OCI-LY3 (cell line): ENCODE measurements around the gene ARRDC4.
"Not testable (repeated sequence)": the region's sequence is repeated elsewhere in the genome, so short reads cannot be mapped to it uniquely, and the experiment has no call there.

Source experiments
- H2AFZ ChIP-seq: fragments of 200-600, 300-600 bp; shearing (Covaris generic); 2 replicates; pipeline ENCODE4 v1.6.0; 2014; ENCODE audit warnings: antibody characterized with exemption, low read depth, low read length
- H3K27ac ChIP-seq: fragments of 200-600, 300-600 bp; sonication (generic); 2 replicates; pipeline ENCODE4 v1.5.1; 2014; ENCODE audit warnings: mild to moderate bottlenecking, low read length, moderate library complexity, mixed read lengths
- H3K27me3 ChIP-seq: fragments of 200-600, 300-600 bp; sonication (generic); 2 replicates; pipeline ENCODE4 v1.6.1; 2014; ENCODE audit warnings: low read depth, low read length, mixed read lengths
- H3K36me3 ChIP-seq: fragments of 200-600, 300-600 bp; sonication (generic); replicated peaks from 2 replicates; pipeline ENCODE3; 2014; ENCODE audit warnings: low read depth, low read length, mixed read lengths
- H3K4me1 ChIP-seq: fragments of 300-600, 200-600 bp; sonication (generic); 2 replicates; pipeline ENCODE4 v1.6.1; 2014; ENCODE audit warnings: low read length, mixed read lengths
- H3K4me2 ChIP-seq: fragments of 200-600, 300-600 bp; sonication (generic); 2 replicates; pipeline ENCODE4 v1.6.1; 2014; ENCODE audit warnings: low read length, mixed read lengths
- H3K4me3 ChIP-seq: fragments of 300-600, 200-600 bp; sonication (generic); 2 replicates; pipeline ENCODE4 v1.5.1; 2014; ENCODE audit warnings: antibody characterized with exemption, mild to moderate bottlenecking, low read length, moderate library complexity
- H3K79me2 ChIP-seq: fragments of 300-600, 200-600 bp; shearing (Covaris generic); 2 replicates; pipeline ENCODE4 v1.6.1; 2014; ENCODE audit warnings: mild to moderate bottlenecking, low read length, mixed read lengths
- H3K9ac ChIP-seq: fragments of 300-600, 200-600 bp; shearing (Covaris generic); 2 replicates; pipeline ENCODE4 v1.6.0; 2014; ENCODE audit warnings: mild to moderate bottlenecking, low read length, moderate library complexity
- H3K9me3 ChIP-seq: fragments of 200-600, 300-600 bp; shearing (Covaris generic); 2 replicates; pipeline ENCODE4 v1.6.1; 2014; ENCODE audit warnings: low read length, mixed read lengths; ENCODE audit not compliant: insufficient read depth
- H4K20me1 ChIP-seq: fragments of 200-600, 300-600 bp; sonication (generic); 2 replicates; pipeline ENCODE4 v1.6.1; 2016; ENCODE audit warnings: low read length, mixed read lengths; ENCODE audit not compliant: insufficient read depth
- CTCF ChIP-seq: fragments of 200-600, 300-600 bp; sonication (generic); IDR thresholded peaks from 2 replicates; pipeline ENCODE4 v1.5.1; 2014; ENCODE audit warnings: antibody characterized with exemption, low read length, low read depth
- EZH2phosphoT487 ChIP-seq: fragments of 200-600 bp; shearing (Covaris generic); IDR thresholded peaks from 2 replicates; pipeline ENCODE4 v1.6.1; 2018; ENCODE audit warnings: antibody characterized with exemption, mixed run types, low read depth

Gene ARRDC4

DNA sequence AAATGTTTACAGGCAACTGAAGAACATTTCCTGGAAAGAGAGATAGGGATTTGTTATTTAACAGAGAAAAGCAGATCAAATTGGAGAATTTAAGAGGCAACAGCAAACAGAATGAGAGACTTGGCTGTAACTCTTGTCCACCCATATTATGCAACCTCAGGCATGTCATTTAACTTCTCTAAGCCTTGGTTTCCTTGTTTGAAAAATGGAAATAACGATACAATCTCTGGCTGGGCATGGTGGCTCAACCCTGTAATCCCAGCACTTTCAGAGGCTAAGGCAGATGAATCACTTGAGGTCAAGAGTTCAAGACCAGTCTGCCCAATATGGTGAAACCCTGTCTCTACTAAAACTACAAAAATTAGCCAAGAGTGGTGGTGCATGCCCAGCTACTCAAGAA is 23.7 kb downstream of the ARRDC4 start:
- H3K36me3 ChIP-seq, result no peaks in the 10 kb centered on the region
- H3K27ac ChIP-seq, result no peak overlapping the region
- H3K9me3 ChIP-seq, result no peaks in the 10 kb centered on the region
- H3K27me3 ChIP-seq, result no peaks in the 10 kb centered on the region
- H3K4me2 ChIP-seq, result no peak overlapping the region
- no peak overlapping the region for H3K9ac ChIP-seq
- no peaks in the 10 kb centered on the region for H3K79me2 ChIP-seq
- H2AFZ ChIP-seq, result no peak overlapping the region
- no peak overlapping the region for H3K4me3 ChIP-seq
- H3K4me1 ChIP-seq, result no peaks in the 10 kb centered on the region
- TF ChIP-seq EZH2phosphoT487 (no peak), CTCF (no peak)
- H4K20me1 ChIP-seq, result no peaks in the 10 kb centered on the region

- H3K79me2 ChIP-seq, H3K27ac ChIP-seq, H3K4me2 ChIP-seq, H3K27me3 ChIP-seq, H2AFZ ChIP-seq, H3K36me3 ChIP-seq, H3K4me1 ChIP-seq, H3K9ac ChIP-seq, H4K20me1 ChIP-seq, H3K4me3 ChIP-seq, H3K9me3 ChIP-seq: not testable (repeated sequence)
These were observed 25.5 kb downstream of the ARRDC4 start for GRCh38 chr15:97985979-97986378.

GRCh38 chr15:97986781-97987180 is 26.3 kb downstream of the ARRDC4 start:
- Histone ChIP-seq H3K36me3 (no peaks in the 10 kb centered on the region), H3K9ac (no peak overlapping the region), H3K4me1 (no peaks in the 10 kb centered on the region), H4K20me1 (no peaks in the 10 kb centered on the region), H3K4me2 (no peak overlapping the region), H3K27me3 (no peaks in the 10 kb centered on the region), H3K4me3 (no peak overlapping the region), H2AFZ (no peak overlapping the region), H3K79me2 (no peaks in the 10 kb centered on the region), H3K9me3 (no peaks in the 10 kb centered on the region), H3K27ac (no peak overlapping the region)
- TF ChIP-seq EZH2phosphoT487 (no peak), CTCF (no peak)

- Histone ChIP-seq H2AFZ (no peak overlapping the region), H3K4me2 (no peak overlapping the region), H3K9me3 (no peaks in the 10 kb centered on the region), H3K36me3 (no peaks in the 10 kb centered on the region), H3K4me3 (no peak overlapping the region), H4K20me1 (no peaks in the 10 kb centered on the region), H3K9ac (no peak overlapping the region), H3K4me1 (no peaks in the 10 kb centered on the region), H3K27me3 (no peaks in the 10 kb centered on the region), H3K27ac (no peak overlapping the region), H3K79me2 (no peaks in the 10 kb centered on the region)
- TF ChIP-seq EZH2phosphoT487 (no peak), CTCF (no peak)
These were observed 28.8 kb downstream of the ARRDC4 start for GRCh38 chr15:97989299-97989698.

GRCh38 chr15:97991972-97992541 is 31.6 kb downstream of the ARRDC4 start:
- Histone ChIP-seq H3K9ac (no peak overlapping the region), H2AFZ (no peak overlapping the region), H4K20me1 (no peaks in the 10 kb centered on the region), H3K4me2 (no peak overlapping the region), H3K4me3 (no peak overlapping the region), H3K9me3 (no peaks in the 10 kb centered on the region), H3K4me1 (no peaks in the 10 kb centered on the region), H3K27ac (no peak overlapping the region), H3K27me3 (no peaks in the 10 kb centered on the region), H3K36me3 (no peaks in the 10 kb centered on the region), H3K79me2 (no peaks in the 10 kb centered on the region)
- no peak for TF ChIP-seq CTCF
